GM12801 (cell line): ENCODE measurements around the gene ZC3H6.

Experiments
- TF ChIP-seq, protein P1 (sequence below): IDR thresholded peaks from one replicate; pipeline ENCODE4 v1.5.1; 2011; ENCODE audit warnings: control low read depth; ENCODE audit not compliant: insufficient read length; ENCODE audit errors: extremely low read depth

ZC3H6 gene

DNA sequence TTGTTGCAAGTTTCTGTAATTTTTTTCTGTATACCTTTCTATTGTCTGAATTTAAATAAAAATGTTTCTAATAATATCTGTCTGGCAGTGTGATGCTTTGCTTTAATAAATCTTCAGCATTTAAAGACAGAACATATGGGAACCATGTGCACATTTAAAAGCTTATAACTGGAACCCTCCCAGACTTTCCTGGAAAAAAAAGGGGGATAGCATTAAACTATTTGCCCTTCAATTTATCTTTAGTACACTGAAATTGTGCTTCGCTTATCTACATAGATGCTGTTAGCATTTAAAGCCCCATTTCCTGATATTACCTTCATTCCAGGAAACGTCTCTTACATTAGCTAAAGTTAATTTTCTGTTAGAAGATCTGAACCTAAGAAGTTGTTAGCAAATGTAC, 64.6 kb downstream of the ZC3H6 start:
- TF ChIP-seq, protein P1, sequence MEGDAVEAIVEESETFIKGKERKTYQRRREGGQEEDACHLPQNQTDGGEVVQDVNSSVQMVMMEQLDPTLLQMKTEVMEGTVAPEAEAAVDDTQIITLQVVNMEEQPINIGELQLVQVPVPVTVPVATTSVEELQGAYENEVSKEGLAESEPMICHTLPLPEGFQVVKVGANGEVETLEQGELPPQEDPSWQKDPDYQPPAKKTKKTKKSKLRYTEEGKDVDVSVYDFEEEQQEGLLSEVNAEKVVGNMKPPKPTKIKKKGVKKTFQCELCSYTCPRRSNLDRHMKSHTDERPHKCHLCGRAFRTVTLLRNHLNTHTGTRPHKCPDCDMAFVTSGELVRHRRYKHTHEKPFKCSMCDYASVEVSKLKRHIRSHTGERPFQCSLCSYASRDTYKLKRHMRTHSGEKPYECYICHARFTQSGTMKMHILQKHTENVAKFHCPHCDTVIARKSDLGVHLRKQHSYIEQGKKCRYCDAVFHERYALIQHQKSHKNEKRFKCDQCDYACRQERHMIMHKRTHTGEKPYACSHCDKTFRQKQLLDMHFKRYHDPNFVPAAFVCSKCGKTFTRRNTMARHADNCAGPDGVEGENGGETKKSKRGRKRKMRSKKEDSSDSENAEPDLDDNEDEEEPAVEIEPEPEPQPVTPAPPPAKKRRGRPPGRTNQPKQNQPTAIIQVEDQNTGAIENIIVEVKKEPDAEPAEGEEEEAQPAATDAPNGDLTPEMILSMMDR = no peak

DNA sequence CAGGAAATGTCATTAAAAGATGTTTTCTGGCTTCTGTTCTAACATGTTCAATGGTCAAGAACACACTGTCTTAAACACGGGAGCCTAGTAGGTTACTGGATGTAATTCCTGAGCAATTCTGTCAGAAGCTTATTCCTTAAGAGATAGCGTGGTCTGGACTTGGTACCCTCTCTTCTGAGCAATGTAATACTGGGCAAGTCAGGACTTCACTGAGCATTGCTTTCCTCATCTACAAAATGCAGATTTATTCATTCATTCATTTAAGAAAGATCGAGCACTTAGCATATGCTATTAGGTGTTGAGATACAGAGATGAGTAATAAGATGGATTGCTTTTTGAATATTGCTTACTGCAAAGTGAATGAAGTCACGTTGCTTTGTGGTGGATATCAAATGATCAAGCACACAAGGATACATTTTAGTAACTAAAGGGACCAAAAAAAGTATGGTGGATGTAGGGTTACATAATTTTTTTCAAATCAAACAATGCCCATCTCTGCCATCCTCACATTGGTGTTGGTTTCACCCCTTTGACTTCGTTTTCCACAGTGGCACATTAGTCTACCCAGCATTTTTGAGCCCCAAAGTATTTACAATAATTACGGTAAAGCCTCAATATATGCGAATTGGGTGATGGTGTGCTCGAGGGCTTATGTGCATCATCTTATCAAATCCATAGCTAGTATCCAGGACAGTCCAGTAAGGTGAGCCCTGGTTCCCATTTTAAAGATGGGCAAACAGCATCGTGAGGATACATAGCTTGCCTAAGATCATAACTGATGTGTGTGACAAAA, 65.3 kb downstream of the ZC3H6 start:
- TF ChIP-seq, protein P1 = no peak

DNA sequence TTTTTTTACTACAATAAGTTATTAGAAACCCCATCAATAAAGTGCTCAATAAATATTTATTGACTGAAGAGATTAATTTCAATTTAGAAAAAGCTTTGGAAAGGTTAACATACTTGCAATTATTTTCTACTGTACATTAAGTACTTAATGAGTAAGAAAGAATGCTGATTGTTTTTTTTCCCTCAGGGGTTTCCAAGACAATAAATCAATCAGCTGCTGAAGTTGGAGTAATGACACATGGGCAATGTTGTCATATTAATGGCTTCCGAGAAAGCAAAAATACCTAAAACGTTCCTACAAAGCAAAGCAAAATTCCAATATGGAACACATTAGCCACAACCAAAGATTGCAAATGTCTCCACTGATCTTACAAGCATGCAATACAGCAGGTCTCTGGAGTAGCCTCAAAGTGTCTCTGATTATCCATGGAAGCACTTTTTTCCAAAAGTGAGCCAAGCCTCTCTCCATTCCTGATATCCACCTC, 66.7 kb downstream of the ZC3H6 start:
- TF ChIP-seq, protein P1 = no peak

DNA sequence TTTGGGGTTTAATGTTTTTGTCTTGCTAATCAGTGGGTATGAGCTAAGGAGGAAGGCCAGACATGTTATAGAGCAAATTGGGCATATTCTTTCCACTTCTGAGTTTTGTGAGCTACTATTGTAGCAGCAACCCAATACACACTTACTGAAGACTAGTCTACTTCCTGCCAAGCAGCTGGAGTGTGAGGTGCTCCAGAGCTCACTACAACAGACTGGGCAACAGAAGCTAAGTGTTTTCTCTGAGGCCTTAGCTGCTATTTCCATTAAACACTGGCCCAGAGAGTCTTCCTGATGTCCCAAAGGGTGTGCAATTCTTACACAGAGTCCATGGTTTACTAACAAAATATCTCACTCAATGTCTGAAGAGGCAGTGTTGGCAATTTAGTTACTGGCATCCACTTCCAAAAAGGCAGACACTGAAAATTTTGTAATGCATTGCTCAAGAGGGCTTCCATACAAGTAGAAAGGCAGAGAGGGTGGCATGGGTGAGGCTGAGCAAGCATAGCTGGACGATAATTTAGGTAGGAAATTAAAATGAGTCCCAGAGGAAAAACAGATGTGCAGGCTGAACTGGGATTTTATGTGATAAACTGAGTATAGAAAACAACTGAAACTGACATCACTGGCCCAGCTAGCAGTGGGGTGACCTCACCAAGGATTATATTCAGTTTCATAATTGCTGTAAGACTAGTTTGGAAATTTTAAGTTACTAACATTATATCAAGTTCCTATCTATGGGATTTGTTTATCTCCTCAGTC, 68.6 kb downstream of the ZC3H6 start:
- TF ChIP-seq, protein P1 = no peak

DNA sequence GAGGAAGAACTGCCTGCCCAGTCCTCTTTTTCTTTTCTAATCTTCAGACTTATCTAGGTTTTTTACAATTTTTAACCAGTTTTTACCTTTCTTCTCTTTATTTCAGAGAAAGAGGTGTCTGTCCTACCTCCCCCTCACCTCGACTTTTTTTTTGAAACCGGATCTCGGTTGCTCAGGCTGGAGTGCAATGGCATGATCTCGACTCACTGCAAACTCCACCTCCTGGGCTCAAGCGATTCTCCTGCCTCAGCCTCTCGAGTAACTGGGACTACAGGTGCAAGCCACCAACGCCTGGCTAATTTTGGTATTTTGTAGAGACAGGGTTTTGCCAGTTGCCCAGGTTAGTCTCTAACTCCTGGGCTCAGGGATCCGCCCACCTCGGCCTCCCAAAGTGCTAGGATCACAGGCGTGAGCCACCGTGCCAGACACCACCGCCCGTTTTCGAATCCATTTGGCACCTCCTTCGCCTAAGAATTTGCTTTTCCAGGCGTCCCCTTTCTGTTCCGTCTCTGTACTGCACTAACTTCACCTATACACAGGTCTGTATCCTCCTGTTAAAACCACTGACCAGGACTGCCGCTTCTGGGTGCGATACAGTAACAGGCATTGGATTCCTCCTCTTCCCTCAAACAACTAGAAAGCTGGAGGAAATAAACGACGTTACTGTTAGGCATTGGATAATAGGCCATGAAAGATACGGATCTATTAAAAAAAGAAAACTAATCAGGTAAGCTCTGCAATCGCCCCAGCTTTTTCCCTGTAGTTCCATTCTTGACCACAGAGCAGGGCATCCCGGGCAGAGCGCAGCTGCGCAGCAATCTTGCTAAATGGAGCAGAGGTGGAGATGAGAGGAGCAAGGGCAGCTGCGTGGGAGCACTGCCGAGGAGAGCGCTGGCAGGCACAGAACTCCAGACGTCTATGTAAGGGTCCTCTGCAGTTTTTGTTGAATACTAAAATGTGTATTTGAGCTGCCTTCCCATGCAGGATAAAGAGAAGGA, 69.9 kb downstream of the ZC3H6 start:
- TF ChIP-seq, protein P1 = no peak
